Testis (tissue), 2 donors: Measurements from ENCODE around the gene CCDC116.

Experiments
- POLR2A ChIP-seq: fragments of 450-650 bp; IDR thresholded peaks from one replicate; pipeline ENCODE4 v1.6.1; 2017; ENCODE audit warnings: antibody characterized with exemption, mild to moderate bottlenecking, moderate library complexity
- TF ChIP-seq, protein P1 (sequence below), 3 experiments: fragments of 450-650 bp in 2 of 3; fragments of 200-600 bp in 1 of 3; sonication (generic) in 1 of 3; IDR thresholded peaks; one replicate each; pipeline ENCODE4 v1.5.1; 2016 to 2019; ENCODE audit warnings: antibody characterized with exemption in 3 of 3, mild to moderate bottlenecking in 2 of 3, moderate library complexity in 1 of 3

DNA sequence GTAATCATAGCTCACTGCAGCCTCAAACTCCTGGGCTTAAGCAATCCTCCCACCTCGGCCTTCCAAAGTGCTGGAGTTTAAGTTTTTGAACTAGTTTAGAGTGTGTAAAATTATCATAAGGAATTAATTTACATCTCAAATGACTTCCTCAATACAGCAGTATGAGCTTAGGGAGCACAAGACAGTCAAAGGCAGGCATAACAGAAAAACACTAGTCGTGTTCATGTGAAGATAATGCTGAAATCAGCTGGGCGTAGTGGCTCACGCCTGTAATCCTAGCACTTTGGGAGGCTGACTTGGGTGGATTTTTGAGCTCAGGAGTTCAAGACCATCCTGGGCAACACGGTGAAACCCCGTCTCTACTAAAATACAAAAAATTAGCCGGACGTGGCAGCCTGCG is 28.6 kb upstream of the CCDC116 start:
- TF ChIP-seq, protein P1, sequence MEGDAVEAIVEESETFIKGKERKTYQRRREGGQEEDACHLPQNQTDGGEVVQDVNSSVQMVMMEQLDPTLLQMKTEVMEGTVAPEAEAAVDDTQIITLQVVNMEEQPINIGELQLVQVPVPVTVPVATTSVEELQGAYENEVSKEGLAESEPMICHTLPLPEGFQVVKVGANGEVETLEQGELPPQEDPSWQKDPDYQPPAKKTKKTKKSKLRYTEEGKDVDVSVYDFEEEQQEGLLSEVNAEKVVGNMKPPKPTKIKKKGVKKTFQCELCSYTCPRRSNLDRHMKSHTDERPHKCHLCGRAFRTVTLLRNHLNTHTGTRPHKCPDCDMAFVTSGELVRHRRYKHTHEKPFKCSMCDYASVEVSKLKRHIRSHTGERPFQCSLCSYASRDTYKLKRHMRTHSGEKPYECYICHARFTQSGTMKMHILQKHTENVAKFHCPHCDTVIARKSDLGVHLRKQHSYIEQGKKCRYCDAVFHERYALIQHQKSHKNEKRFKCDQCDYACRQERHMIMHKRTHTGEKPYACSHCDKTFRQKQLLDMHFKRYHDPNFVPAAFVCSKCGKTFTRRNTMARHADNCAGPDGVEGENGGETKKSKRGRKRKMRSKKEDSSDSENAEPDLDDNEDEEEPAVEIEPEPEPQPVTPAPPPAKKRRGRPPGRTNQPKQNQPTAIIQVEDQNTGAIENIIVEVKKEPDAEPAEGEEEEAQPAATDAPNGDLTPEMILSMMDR (IDR thresholded peaks at IDR 0.05): no peak
- TF ChIP-seq POLR2A: no peak
